ENCODE results near the gene LRCH4.

LRCH4 gene

DNA sequence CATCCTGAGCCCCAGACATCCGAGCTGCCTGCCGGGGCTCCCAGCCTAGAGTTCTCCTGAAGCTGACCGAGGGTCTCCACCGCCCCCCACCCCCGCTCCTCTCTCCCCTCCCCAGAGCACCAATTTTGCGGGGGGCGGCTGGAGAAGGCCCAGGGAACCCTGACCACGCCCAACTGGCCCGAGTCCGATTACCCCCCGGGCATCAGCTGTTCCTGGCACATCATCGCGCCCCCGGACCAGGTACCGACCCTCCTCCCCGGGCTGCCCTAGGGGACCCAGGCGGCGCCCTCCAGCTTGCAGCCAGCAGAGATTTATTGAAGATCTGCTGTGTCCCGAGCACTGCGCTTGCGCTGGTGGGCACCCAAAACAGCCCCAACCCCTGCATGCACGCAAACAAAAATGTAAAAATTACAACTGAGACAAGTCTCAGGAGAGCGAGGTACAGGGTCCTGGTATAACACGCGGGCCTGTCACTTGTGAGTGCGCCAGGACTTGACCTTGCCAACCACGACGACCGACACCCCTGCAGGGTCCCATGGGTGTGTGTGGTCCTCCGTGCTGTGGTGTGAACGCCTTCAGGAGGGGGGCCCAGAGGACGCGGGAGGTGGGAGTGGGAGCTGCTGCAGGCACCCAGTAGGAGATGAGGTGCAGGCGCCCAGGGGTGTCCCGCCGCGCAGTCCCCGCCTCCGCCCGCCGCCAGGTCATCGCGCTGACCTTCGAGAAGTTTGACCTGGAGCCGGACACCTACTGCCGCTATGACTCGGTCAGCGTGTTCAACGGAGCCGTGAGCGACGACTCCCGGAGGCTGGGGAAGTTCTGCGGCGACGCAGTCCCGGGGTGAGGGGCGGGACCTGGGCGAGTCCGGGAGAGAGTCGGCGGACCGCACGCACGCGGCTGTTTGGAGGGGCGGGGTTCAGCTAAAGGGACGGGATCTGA, 19.3 kb upstream of the LRCH4 start:
- TF ChIP-seq CTCF (IDR thresholded peaks at IDR 0.05; ENCODE audit: low read length, missing control alignments), result no peak
- no peak for DNase-seq (ENCODE audit: low read depth)
- H3K4me3 ChIP-seq (replicated peaks; ENCODE audit: low read depth, low read length), result peak overlapping the region; percentile 62

DNA sequence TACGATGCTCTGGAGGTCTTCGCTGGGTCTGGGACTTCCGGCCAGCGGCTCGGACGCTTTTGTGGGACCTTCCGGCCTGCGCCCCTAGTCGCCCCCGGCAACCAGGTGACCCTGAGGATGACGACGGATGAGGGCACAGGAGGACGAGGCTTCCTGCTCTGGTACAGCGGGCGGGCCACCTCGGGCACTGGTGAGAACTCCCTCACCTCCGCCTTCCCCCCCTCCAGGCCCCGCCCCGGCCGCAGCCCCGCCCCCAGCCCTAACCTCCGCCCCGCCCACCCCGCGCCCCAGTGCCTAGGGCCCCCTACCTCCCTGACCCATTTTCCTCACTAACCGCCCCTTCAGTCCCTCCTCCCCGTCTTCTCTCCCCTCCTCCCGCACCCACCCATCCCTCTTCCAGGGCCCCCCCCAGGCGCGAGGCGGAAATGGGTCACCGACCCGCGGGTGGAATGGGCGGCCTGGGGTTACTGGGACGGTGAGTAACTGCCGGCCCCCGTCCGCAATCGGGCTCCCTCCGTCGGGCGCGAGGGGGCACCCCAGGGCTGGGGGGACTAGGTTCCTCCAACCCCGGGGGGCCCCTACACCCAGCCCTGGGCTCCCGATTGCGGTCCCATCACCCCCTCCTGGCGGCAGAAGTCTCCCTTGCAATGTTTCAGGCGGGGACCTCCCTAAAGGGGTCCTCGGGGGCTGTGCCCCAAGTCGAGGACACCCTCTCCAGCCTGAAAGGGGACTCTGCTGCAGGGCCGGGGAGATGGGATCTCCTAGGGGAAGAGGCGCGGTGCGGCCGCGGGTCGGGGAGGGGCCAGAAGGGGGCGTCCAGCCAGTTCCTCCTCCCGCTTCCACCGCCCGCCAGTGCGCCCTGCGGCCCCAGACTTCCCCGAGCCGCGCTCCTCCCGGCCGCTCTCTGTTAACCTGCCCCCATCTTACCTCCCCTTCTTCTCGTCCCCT, 18.4 kb upstream of the LRCH4 start:
- peak overlapping the region; percentile 62 for H3K4me3 ChIP-seq (replicated peaks; ENCODE audit: low read depth, low read length)
- peak; percentile 67 for DNase-seq (ENCODE audit: low read depth)
- peak; percentile 25 for TF ChIP-seq CTCF (IDR thresholded peaks at IDR 0.05; ENCODE audit: low read length, missing control alignments)

GRCh38 chr7:100603726-100604027, 17.7 kb upstream of the LRCH4 start:
- DNase-seq (ENCODE audit: low read depth), result peak; percentile 24
- no peak for TF ChIP-seq CTCF (IDR thresholded peaks at IDR 0.05; ENCODE audit: low read length, missing control alignments)
- peak overlapping the region; percentile 62 for H3K4me3 ChIP-seq (replicated peaks; ENCODE audit: low read depth, low read length)

DNA sequence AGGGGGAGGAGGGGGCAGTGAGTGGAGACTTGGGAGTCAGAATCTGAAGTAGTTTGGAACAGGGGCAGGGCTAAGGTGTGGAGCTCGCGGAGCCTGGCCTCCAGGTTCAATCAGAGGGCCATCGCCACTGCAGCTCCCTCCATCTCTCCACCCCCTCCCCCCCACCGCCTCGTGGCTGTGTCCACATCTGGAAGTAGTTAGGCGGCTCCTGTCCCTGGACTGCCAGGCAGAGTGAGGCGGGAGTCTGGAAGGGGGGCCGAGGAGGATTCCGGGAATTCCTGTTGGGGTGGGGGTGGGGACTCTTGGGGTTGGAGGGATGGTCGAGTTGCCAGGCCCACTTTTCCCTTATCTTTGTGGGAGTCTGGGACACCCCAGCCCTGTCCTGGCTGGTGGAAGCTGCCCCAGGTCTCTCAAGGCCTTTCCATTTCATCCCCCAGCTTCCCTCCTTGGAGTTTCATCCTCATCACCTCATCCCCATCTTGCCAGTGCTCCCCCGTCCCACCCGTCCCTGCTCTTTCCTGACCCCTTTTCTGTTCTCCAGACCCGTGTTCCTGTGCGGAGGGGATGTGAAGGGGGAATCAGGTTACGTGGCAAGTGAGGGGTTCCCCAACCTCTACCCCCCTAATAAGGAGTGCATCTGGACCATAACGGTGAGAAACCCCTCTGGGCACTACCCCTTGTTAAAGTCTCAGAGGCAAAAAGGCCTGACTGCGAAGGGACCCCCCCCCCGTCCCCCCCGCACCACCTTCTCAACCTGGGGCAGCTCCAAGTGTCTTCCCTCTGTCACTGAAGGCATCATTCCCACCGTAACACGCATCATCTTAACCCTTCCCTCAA, 17.2 kb upstream of the LRCH4 start:
- no peak for TF ChIP-seq CTCF (IDR thresholded peaks at IDR 0.05; ENCODE audit: low read length, missing control alignments)
- peak overlapping the region; percentile 62 for H3K4me3 ChIP-seq (replicated peaks; ENCODE audit: low read depth, low read length)
- DNase-seq (ENCODE audit: low read depth), result peak; percentile 73

DNA sequence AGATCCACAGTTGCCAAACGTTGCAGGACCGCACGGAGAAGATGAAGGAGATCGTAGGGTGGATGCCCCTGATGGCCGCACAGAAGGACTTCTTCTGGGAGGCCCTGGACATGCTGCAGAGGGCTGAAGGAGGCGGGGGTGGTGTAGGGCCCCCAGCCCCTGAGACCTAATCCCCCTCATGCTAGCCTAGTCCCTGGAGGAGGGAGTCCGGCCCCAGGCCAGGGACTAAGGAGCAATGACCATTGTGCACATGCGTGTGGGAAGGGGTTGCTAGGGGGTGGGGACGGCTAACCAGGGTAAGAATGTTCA, 14.8 kb upstream of the LRCH4 start:
- no peak overlapping the region for H3K4me3 ChIP-seq (replicated peaks; ENCODE audit: low read depth, low read length)
- no peak for TF ChIP-seq CTCF (IDR thresholded peaks at IDR 0.05; ENCODE audit: low read length, missing control alignments)
- DNase-seq (ENCODE audit: low read depth), result no peak

DNA sequence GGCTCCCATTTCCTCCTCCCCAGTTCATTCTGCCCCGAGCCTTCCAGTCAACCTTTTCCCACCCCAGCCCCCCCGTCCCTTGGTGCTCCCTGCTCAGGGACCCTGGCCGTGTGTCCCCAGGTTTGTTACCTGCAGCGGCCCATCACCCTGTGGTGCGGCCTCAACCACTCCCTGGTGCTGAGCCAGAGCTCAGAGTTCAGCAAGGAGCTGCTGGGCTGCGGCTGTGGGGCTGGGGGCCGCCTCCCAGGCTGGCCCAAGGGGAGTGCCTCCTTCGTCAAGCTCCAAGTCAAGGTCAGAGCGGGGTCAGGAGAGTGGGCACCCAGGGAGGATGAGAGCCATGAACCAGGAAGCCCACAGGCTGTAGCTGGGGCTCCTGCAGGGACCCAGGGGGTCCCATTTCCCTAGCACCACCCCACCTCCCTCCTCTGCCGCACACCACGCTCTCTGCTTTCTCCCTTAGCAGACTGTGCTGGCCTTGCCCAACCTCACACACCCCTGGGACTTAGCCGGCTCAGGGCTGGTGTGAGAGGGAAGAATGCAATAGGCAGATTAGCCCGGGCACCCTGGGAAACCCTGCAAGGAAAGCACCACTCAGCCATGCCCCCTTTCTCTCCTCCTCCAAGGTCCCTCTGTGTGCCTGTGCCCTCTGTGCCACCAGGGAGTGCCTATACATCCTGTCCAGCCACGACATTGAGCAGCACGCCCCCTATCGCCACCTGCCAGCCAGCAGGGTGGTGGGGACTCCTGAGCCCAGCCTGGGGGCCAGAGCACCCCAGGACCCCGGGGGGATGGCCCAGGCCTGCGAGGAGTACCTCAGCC, 14.2 kb upstream of the LRCH4 start:
- TF ChIP-seq CTCF (IDR thresholded peaks at IDR 0.05; ENCODE audit: low read length, missing control alignments), result no peak
- DNase-seq (ENCODE audit: low read depth), result no peak
- H3K4me3 ChIP-seq (replicated peaks; ENCODE audit: low read depth, low read length), result no peak overlapping the region
